Astrocyte (in vitro differentiated cells and primary cell): Measurements from ENCODE around the gene JADE1.

Experiments used
- EZH2 ChIP-seq: IDR thresholded peaks from 2 replicates; pipeline ENCODE4 v1.6.1; 2012; ENCODE audit warnings: mild to moderate bottlenecking, low read length, inconsistent platforms; ENCODE audit not compliant: insufficient read depth
- TF ChIP-seq, protein P1 (sequence below): IDR thresholded peaks from 2 replicates; pipeline ENCODE4 v1.5.1; 2011; ENCODE audit warnings: low read depth, mild to moderate bottlenecking, inconsistent platforms, low read length, moderate library complexity; ENCODE audit not compliant: insufficient read depth

DNA sequence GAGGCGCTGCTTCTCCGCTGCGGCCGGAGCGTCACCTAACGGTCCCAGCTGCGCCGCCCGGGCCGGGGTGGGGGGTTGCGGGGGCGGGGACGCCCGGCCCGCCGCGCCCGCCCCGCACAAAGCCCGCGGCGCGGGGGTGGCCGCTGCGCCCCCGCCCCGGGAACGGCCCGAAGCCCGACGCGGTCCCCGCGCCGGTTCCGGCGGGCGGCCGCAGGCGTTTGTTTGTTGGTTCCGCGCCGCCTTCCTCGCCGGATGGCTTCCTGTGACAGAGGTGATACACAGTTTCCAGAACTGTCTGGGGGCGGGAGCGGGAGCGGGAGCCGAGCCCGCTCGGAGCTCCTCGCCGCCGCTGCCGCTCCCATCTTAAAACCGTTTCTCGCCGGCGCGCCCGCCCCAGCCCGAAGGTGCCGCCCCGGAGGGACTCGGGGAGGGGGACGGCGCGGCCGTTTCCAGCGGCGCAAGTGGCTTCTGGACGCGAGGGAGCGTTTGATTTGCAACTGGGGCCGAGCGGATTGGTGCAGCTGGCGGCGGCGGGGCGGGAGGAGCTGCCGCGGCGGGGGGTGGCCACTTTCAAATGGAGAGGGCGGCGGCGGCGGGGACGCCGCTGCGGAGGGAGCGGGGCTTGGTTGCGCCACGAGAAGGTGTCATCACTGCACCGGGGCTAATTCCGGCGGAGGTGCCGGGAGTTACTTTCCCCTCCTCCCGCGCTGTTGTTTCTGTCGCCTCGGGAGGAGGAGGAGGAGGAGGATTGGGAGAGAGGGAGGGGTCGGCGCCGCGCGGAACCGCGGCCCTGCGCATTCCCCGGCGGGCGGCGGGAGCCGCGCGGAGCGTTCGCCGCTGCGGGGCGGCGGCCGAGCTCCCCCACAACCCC, 2.3 kb downstream of the JADE1 start:
- TF ChIP-seq, protein P1, sequence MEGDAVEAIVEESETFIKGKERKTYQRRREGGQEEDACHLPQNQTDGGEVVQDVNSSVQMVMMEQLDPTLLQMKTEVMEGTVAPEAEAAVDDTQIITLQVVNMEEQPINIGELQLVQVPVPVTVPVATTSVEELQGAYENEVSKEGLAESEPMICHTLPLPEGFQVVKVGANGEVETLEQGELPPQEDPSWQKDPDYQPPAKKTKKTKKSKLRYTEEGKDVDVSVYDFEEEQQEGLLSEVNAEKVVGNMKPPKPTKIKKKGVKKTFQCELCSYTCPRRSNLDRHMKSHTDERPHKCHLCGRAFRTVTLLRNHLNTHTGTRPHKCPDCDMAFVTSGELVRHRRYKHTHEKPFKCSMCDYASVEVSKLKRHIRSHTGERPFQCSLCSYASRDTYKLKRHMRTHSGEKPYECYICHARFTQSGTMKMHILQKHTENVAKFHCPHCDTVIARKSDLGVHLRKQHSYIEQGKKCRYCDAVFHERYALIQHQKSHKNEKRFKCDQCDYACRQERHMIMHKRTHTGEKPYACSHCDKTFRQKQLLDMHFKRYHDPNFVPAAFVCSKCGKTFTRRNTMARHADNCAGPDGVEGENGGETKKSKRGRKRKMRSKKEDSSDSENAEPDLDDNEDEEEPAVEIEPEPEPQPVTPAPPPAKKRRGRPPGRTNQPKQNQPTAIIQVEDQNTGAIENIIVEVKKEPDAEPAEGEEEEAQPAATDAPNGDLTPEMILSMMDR = no peak
- no peak for TF ChIP-seq EZH2
